ENCODE data around the gene NET1.

- no peak for TF ChIP-seq CTCF (conservative IDR thresholded peaks at IDR 0.05; ENCODE audit: low read length)
- TF ChIP-seq EZH2phosphoT487 (IDR thresholded peaks at IDR 0.05; ENCODE audit: borderline replicate concordance, low read depth, low read length): no peak
Measured at GRCh38 chr10:5492322-5492855, 80.0 kb downstream of the NET1 start.

Data from OCI-LY7 (cell line).